T47D (cell line): Measurements from ENCODE around the gene MAP2K5.

Source experiments
- DNase-seq, 2 experiments: peaks; one replicate each; pipeline versions ENCODE4 v3.0.0 to v3.0.0-alpha.2; 2011 to 2012; ENCODE audit warnings: low read depth in 1 of 2, low spot score in 1 of 2
- JUND ChIP-seq: IDR thresholded peaks from 2 replicates; pipeline ENCODE4 v1.6.1; 2012; ENCODE audit warnings: low read depth
- in situ Hi-C: cut with HindIII; loops from 2 replicates; pipeline ENCODE4 v1.10.0; 2016; ENCODE audit warnings: low sequenced_read_pairs, low pct_unique_long_range_greater_than_20kb

MAP2K5 gene

DNA sequence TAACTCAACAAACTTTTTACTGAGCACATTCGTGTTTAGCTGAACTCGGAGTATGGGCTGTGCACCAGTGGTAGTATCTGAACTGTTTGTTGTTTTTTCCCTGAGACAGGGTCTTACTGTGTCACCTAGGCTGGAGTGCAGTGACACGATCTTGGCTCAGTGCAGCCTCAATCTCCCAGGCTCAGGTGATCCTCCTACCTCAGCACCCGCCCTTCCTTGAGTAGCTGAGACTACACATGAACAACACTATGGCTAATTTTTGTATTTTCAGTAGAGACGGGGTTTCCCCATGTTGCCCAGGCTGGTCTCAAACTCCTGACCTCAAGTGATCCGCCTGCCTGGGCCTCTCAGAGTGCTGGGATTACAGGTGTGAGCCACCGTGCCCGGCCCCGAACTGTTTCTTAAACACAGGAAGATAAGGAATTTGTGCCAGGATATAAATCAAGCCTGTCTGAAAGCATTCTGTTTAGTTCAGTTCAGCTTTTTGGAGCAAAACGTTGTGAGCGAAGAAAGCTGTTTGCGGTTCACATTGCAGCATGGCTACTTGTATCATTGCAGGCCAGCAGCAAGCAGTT is 242.4 kb downstream of the MAP2K5 start:
- no peak for DNase-seq
- no peak for TF ChIP-seq JUND
- in situ Hi-C loops: no loop called here

DNA sequence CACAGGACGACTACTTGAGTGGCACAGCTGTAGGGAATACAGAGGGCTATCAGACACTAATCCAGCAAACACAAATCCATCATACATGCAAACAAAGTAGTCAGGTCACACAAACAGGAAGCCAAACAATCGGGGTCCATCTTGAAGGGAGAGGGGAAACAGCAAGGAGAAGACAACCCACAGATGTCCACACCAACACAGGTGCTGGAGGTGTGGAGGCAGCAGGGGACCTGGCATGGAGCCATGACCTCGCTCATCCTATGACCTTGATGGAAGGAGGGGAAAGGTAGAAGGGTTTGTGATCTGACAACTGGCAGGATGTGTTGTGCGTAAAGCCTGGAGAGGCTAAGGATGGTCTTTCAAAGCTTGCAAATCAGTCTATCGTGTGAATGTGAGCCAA is 242.9 kb downstream of the MAP2K5 start:
- TF ChIP-seq JUND: no peak
- no peak for DNase-seq
- in situ Hi-C loops: no loop called here

DNA sequence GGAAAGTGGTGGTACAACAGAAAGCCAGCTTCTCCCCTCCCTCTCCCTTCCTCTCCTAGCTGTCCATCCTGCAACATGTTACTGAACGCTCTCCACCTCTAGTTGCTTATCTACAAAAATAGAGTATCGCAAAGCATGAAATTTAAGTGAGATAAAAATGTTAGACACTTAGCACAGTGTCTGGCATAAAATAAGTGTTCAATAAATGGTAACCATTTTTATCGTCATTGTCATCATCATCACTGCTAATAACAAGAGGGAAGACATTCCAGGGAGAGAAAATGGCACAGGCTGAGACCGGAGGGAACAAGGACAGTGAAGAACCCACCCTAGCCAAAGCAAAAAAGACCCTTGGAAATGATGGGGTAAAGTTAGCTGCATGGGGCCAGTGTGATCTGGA is 244.1 kb downstream of the MAP2K5 start:
- in situ Hi-C loops: no loop called here
- TF ChIP-seq JUND: no peak
- no peak for DNase-seq

DNA sequence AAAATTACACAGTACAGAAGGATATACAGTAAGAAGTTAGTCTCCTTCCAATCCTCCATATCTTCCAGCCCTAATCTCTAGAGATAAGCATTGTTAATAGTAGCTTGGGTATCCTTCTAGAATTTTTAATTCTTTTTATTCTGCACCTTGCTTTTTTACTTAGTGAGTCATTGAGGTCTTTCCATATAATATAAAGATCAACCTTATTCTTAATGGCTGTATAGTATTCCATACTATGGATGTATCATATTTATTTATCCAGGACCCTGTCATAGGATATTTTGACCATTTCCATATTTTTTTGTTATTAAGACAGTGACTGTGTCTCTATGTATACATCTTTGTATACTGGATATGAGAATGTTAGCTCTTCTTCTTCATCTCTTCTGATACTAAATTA is 246.5 kb downstream of the MAP2K5 start:
- TF ChIP-seq JUND: no peak
- in situ Hi-C loops: no loop called here
- no peak for DNase-seq

DNA sequence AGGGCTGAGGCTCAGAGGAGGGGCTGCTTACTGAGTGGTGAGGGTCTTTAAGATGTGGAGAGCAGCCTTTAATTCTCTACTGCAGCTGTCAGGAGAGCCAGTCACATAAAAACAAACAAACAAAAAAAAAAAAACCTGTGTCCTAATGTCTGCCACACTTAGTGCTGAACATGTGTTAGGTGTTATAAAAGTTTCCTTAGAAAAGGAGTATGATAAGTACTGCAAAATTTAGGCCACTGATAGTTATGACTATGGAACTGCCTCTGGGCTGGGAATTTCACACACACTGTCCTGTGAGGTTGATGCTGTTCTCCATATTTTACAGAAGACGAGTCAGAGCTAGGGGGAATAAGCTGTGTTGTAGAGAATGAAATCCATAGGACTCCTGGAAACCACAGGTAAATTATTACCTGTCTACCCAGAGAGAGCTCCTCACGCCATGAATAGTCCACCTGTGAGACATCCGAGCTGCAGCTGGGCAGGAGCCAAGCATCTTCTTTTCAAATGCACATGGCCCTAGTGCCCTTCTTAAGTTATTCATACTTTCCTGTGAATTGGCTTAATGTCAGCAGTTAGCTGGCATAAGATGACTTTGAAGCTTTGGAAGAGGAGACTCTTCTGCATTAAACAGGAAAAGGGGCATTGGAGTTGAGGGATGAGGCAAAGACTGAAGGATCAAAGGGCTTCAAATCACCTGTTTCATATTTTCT is 248.3 kb downstream of the MAP2K5 start:
- in situ Hi-C loops: no loop called here
- no peak for DNase-seq
- TF ChIP-seq JUND: no peak

DNA sequence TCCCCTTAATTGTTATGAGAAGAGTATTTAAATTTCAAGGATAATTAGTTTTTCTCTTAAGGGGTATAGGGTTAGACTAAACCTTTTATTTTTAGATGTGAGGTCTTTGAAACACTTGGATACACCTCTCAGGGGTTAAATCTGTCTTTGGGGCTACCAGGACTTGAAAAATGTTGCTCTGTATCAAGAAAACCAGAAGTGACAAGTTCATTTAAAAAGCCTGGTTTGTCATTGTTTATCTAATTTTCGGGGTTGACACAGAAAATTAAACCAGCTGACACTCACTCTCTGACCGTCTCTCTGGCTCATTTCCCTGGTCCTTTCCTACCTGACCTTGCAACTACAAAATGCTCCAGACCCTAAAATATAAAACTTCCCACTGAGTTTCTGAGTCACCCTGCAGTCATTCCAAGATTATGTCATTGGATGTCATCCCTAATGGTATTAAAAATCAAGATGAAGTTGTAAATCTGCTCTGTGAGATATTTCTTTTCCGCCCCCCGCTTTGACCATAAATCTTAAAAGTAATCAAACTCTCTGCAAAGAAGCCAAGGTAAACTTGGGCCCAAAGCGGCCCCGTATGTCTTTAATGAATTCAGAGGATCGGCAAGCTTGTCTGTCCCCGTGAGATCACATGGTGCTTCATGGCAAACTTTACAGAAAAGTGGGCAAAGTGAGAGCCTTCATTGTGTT is 249.9 kb downstream of the MAP2K5 start:
- DNase-seq: no peak
- no peak for TF ChIP-seq JUND
- in situ Hi-C loops: no loop called here

DNA sequence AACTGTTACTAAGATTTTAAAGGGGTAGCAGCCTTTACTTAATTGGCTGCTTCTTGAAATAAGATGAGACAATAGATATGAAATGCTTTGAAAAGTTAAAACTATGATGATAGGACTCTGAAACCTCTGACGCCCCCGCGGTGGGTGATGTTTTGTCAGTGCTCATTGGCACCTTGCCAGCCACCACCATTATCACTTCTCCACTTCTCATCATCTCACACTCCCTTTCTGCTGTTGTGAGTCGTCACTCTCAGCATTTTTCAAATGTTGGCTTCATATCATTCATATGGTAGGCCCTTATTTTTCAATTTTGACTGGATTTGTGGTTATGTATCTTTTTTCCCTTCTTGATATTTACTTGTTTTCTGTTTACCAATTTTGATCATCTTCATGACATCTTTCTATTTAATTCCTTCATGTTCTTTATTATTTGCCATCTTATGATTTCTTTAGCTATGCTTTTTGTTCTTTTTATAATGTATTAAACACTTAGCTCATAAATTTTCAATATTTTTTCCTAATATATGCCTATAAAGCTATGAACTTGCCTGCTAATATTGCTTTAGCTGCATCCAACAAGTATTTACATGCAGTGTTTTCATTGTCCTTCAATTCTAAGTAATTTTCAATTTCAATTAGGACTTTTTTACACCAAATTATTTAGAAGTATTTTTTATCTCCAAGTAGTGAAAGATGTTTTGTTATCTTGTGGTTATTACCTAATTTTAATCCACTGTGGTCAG is 252.5 kb downstream of the MAP2K5 start:
- DNase-seq: no peak
- no peak for TF ChIP-seq JUND
- in situ Hi-C loops: no loop called here

DNA sequence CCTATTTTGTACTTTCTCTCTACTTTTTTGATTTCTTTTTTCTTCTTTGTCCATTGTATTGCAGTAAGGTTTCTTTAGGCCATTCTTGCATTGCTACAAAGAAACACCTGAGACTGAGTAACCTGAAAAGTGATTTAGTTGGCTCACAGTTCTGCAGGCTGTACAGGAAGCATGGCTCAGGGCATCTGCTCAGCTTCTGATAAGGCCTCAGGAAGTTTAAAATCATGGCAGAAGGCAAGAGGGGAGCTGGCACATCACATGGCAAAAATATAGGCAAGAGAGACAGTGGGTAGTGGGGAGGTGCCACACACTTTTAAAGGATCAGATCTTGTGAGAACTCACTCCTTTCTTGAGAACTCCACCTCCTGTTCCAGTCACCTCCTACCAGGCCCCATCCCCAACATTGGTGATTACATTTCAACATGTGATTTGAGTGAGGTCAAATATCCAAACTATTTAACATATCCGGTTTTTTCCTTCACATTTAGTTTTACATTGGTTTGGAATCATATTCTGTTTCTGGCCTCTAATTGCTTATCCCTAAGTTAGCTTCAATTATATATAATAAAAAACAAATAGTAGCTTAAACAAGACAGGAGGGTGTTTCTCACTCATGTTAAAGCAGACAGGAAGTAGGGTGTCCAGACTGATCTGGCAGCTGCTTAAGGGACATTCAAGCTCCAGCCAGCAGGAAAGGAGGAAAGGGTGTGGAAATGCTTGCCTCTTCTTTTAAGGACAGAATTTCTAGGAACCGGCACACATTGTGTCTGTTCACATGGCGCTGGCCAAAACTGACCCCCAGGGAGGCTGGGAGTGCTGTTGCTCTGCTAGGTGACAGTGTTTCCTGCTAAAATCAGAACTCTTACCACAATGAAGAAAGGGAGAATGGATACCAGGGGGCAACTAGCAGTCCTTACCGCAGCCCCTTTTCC is 254.0 kb downstream of the MAP2K5 start:
- no peak for DNase-seq
- in situ Hi-C loops: no loop called here
- no peak for TF ChIP-seq JUND

DNA sequence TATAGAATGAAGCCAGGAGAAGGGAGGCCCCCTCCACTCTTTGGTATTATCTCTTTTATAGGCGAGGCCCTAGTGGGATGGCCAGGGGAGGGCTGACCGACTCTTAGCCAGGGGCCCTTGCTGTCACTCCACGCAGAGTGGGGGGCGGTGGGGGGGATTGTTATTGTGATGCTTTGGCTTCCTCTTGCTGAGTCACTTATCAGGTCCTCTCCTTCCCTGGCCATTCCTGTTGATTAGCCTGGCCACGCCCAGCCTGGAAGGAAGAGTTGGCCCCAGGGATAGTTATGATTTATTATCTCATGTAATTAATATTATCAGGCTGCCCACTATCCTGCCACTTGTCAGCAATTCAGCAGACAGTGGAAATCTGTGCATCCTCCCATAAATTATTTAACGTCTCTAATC is 257.3 kb downstream of the MAP2K5 start:
- no peak for TF ChIP-seq JUND
- in situ Hi-C loops: no loop called here
- DNase-seq: no peak

DNA sequence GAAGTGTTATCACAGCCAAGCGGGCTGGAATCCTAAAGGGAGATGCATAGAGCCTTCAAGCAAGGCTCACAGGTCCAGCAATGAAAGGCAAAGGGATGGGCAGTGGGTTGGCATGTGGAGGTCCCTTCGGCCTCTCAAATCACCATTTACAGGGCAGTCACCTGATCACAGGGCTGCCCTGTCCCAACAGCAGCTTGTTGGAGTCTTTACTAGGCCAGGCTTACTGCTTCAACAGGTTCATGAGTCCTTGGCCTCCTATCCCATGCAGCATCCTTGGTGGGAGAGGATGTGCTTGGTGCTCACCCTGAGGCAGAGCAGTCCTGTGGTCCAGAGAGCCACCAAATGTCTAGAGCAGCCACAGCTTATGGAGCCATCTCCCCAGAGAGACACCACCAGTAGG is 258.6 kb downstream of the MAP2K5 start:
- no peak for DNase-seq
- in situ Hi-C loops: no loop called here
- no peak for TF ChIP-seq JUND

DNA sequence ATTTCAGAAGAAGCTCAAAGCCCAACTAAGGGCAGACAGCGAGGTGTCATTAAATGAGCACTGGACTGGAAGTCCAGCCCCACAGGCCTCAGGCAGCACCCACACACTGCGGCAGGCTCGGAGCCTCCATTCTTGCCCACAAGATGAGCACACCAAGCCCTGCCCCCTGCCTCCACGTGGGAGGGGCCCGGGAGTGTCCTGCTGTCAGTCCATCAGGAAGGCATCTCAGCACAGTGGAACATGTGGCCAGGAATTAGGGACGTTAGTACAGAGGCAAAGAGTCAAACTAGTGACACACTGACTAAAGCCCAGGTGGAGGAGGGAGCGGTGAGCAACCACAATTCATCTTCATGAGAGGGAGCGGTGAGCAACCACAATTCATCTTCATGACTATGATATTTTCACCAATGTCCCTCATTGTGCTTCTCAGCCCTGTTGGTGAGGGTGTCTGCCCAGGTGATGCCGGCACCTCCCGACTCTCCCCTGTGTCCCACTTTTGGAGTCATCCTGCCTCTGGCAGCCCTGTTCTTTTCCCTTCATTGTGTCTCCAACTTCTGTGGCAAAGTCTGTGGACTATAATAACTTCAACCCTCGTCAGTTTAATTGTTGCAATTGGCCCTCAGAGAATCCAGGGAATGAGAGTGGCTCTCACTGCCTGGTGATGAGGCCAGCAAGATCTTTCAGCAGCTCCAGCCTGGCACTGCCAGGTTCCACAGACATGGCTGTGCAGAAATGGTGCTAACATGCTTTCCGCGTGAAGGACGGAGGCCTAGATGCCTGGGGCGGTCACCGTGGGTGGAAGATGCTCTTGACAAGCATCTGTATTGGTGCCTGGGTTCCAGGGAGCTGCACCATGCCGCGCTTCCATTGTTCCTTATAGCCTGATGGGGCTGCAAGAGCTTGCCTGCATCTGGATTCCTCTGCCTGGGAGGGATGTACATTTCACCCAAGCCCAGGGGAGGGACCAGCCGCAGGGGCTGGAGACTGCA is 259.7 kb downstream of the MAP2K5 start:
- in situ Hi-C loops: no loop called here
- DNase-seq: no peak
- no peak for TF ChIP-seq JUND
